Hematopoietic multipotent progenitor cell treated with erythropoietin and hydrocortisone succinate and interleukin-3 and kit ligand, for 15 days (in vitro differentiated cells): Measurements from ENCODE around the gene CCDC124.
"Not testable (repeated sequence)": the region's sequence is repeated elsewhere in the genome, so short reads cannot be mapped to it uniquely, and the experiment has no call there.

ENCODE experiments used
- DNase-seq: peaks from one replicate; pipeline ENCODE4 v3.0.0-alpha.2; 2015; ENCODE audit warnings: low spot score

CCDC124 gene, protein sequence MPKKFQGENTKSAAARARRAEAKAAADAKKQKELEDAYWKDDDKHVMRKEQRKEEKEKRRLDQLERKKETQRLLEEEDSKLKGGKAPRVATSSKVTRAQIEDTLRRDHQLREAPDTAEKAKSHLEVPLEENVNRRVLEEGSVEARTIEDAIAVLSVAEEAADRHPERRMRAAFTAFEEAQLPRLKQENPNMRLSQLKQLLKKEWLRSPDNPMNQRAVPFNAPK

DNA sequence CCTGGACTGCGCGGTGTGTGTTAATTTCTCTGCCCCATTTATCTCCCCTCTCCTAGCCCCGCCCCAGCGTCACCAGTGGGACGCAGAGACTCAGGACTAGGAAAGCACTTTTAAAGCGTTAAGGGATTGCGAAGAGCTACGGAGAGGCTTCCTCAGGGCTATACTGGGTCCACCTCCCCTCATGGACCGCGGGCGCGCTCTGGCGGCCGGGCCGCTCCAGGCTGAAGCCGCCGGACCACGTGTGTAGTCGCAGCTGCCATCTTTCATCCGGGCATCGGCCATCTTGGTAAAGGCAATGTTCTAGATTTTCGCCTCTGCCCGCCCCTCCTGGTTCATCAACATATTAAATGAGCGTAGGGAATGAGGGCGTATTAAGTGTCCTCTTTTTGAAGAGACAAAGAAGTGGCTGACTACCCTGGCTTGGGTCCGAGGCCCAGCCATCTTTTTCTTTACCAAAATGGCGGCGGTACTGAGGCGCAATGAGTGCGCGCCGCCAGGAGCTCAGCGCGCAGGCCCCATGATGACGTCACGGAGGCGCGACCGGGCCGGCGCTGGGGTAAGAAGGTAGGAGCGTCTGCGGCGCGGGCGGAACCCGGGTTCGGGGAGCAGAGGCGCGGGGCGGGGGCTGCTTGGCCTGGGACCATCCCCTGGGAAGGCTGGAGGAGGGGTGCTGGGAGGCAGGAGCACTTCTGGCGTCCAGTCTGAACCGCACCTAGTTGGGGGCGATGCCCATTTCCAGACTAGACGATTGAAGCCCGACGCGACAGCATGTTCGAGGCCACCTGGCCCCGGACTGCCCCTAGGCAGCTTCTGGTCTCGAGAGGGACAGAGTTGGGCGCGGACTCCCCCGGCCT lies at the start of gene CCDC124:
CCDC124 (plus strand) TSS at position 531 of the 854 bp plus-strand sequence. CDS start 3,406 bp downstream, outside the sequence.
- DNase-seq: peak; percentile 95

DNA sequence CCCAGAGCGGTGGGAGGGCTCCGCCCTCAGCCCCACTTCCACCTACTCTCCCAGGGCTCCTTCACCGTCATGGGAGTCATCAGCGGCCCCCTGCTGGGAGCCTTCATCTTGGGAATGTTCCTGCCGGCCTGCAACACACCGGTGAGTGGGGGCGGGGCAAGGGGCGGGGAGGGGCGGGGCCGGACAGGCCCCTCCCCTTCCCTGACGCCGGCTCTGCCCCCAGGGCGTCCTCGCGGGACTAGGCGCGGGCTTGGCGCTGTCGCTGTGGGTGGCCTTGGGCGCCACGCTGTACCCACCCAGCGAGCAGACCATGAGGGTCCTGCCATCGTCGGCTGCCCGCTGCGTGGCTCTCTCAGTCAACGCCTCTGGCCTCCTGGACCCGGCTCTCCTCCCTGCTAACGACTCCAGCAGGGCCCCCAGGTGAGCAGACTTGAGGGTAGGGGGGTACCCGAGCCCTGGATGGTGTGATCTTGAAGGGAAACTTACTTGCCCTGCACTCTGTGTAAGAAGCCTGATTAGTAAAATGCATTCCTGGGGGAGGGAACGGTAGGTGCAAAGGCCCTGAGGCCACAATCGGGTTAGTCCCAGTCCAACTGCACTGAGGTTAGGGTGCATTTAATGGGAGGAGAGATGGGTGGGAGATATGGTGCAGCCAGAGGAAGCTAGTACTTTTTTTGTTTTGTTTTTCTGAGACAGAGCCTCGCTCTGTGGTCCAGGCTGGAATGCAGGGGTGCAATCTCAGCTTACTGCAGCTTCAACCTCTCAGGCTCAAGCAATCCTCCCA lies 49.0 kb upstream of the CCDC124 start:
- DNase-seq: no peak

DNA sequence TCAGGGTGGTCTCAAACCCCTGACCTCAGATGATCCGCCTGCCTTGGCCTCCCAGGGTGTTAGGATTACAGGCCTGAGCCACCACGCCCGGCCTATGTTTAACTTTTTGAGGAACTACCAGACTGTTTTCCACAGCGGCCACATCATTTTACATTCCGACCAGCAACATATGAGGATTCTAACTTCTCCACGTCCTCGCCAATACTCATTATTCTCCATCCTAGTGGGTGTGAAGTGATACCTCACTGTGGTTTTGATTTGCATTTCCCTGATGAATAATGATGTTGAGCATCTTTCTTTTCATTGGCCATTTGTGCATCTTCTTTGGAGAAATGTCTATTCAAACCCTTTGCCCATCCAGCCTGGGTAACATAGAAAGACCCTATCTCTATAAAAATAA lies 46.3 kb upstream of the CCDC124 start:
- DNase-seq: no peak

DNA sequence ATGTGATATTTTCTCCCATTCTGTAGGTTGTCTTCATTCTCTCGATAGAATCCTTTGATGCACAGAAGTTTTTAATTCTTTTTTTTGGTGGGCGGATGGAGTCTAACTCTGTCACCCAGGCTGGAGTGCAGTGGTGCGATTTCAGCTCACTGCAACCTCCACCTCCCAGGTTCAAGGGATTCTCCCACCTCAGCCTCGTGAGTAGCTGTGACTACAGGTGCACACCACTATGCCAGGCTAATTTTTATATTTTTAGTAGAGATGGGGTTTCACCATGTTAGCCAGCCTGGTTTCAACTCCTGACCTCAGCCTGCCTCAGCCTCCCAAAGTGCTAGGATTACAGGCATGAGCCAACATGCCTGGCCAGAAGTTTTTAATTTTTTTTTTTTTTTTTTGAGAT lies 45.6 kb upstream of the CCDC124 start:
- not testable (repeated sequence) for DNase-seq

DNA sequence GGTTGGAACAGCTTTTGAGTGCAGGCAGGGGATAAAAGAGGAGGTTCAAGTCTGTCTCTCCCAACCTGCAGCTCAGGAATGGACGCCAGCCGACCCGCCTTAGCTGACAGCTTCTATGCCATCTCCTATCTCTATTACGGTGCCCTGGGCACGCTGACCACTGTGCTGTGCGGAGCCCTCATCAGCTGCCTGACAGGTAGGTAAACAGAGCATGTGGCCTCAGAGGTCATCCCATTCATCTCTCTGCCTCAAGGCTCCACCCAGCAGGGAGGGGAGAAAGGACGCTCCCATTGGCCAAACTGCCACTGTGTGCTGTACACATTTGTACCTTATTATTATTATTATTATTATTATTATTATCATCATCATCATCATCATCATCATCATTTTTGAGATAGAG lies 44.6 kb upstream of the CCDC124 start:
- no peak for DNase-seq

DNA sequence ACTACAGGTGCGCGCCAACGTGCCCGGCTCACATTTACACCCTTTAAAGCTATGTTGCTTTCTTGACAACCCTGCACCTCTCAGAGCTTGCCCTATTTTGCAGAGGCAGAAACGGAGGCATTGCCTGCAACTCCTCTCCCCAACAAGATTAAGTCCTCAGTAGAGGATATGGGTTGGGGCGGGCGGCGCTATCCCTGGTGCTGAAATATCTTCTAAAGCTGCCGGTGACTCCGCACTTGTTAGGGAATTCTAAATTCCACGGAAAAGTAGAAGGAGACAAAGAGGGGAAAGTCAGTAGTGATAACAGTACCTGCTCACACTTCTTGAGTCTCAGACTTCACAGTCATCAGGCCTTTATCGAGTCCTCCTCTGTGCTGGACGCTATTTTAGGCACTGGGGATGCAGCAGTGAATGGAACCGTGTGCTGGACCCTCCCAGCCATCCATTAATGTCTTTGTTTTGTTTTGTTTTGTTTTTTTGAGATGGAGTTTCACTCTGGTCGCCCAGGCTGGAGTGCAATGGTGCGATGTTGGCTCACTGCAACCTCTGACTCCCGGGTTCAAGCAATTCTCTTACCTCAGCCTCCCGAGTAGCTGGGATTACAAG lies 43.1 kb upstream of the CCDC124 start:
- DNase-seq: no peak

DNA sequence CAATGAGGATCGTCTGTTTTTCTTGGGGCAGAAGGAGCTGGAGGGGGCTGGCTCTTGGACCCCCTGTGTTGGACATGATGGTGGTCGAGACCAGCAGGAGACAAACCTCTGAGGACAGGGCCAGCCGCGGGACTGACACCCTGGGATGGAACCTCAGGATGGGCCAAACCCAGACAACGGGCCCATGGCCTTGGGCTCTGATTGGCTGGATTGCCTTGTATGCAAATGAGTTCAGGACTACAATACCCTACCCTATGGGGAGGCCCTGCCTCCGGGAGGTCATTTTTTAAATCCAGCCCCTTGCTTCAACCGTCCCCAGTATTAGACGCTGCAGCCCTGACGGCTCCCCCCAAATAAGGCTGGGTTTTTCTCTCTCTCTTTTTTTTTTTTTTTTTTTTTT lies 39.0 kb upstream of the CCDC124 start:
- DNase-seq: no peak

DNA sequence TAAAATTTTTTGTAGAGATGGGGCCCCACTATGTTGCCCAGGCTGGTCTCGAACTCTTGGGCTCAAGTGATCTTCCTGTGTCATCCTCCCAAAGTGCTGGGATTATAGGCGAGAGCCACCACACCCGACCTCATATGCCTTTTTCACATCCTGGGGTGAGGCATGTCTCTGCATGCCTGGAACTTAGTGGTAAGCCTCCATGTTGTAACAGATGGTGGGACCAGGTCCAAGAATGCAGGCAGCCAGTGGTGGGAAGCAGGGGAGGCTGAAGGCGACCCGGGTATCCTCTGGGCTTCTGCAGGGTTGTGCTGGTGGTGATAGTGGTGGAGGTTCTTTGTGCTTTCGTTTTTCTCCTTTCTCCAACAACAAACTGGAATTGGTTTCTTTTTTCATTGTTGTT lies 30.1 kb upstream of the CCDC124 start:
- DNase-seq: no peak

DNA sequence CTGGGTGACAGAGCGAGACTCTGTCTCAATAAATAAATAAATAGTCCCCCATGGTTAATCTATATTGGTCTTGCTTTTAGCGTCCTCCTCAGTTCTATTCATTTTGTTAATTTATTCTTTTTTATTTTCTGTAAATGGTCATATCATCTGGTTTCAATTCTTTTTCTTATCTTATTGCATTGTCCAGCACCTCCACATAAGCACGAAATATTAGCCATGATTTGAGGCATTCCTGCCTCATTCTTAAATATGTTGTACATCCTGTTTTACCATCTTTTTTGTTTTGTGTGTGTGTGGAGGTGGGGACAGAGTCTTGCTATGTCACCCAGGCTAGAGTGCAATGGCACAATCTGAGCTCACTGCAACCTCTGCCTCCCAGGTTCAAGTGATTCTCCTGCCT lies 24.6 kb upstream of the CCDC124 start:
- DNase-seq: no peak

DNA sequence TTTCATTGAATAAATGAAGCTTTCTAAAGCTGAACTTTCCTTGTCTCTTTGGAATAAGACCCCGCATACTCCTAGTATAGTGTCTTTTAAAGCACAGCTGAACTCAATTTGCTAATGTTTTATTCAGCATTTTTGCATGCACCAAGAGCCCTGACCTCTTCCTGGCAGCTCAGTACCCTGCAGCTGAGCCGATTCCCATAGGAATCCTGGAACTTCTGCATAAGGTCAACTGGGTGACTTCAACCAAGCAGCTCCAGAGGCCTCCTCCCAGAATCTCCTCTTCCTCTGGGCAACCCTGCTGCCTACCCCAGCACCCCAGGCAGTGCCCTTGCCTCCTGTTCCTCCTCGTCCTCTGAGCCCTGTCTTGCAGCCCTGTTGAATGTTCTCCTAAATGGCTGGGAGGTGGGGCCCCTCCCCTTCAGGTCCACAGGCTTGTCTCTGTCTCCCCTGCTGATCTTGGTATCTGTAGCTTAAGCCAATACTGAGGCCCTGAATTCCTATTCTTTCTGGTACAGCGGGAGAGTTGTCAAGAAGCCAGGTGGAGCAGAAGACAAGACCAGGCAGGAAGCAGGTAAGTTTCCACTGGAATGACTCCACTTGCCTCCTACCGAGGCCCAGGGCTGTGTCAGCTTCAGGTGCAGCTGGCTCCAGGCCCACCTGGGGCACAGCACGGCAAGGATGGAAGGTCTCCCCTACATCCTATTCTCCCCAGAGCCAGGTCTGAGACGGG lies 23.6 kb upstream of the CCDC124 start:
- DNase-seq: no peak

DNA sequence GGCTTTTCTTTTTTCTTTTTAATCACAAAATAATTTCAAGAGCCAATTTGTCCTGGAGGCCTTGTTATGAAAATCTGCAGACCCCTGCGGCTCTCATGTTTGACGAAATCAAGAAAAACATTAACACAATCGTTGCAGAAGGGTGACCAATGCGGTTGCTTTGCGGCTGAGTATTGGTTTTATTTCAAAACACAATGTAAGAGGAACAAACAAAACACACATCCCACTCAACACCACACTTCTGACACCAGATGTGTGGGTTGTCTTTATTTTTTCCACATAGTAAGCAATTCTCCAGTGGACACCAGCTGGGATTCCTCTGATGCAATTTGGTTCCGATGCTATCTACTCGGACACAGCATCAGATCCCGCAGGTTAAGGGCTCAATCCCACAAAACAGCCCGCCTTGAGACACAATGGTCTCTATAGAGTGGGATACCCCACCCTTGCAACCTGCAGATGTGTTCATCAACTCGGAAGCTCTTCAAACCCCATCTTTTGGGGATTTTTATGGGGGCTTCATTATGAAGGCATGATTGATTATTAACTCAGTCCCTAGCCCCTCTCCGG lies 21.9 kb upstream of the CCDC124 start:
- no peak for DNase-seq

DNA sequence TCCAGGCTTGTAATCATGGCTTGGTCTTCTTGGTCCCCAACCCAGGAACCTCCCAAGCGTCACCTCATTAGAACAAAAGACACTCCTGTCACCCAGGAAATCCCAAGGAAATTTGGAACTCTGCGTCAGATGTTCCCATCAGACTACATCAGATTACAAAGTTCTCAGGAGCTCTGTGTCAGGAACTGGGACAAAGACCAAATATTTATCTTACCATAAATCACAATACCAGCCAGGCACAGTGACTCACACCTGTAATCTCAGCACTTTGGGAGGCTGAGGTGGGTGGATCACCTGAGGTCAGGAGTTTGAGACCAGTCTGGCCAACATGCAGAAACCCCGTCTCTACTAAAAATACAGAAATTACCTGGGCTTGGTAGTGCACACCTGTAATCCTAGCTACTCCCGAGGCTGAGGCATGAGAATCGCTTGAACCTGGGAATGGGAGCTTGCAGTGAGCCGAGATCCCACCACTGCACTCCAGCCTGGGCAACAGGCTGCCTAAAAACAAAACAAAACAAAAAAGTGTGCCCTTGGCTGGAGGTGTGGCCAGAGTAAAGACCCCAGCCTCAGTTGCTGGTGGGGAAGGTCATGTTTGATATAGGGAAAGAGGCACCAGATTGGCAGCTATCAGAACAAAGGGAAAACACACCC lies 16.7 kb upstream of the CCDC124 start:
- DNase-seq: no peak

DNA sequence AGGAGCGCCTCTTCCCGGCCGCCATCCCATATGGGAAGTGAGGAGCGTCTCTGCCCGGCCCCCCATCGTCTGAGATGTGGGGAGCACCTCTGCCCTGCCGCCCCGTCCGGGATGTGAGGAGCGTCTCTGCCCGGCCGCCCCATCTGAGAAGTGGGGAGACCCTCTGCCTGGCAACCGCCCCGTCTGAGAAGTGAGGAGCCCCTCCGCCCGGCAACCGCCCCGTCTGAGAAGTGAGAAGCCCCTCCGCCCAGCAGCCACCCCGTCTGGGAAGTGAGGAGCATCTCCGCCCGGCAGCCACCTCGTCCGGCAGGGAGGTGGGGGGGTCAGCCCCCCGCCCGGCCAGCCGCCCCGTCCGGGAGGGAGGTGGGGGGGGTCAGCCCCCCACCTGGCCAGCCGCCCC lies 14.7 kb upstream of the CCDC124 start:
- DNase-seq: not testable (repeated sequence)

DNA sequence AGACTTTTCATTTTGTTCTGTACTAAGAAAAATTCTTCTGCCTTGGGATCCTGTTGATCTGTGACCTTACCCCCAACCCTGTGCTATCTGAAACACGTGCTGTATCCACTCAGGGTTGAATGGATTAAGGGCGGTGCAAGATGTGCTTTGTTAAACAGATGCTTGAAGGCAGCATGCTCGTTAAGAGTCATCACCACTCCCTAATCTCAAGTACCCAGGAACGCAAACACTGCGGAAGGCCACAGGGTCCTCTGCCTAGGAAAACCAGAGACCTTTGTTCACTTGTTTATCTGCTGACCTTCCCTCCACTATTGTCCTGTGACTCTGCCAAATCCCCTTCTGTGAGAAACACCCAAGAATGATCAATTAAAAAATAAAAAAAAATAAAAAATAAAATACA lies 13.7 kb upstream of the CCDC124 start:
- DNase-seq: not testable (repeated sequence)

DNA sequence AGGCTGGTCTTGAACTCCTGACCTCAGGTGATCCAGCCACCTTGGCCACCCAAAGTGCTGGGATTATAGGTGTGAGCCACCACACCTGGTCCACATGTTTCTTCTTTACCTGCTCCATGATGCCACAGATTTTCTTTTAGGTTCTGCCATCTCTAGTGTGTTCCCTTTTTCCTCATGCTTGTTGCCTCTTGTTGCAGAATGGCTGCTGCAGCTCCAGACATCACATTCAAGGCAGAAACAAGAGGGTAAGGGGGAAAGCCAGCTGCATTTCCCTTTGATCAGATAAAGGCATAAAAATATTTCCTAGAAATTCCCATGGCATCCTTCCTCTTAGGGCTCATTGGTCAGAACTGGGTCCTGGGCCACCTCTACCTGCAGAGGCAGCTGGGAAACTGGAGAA lies 12.3 kb upstream of the CCDC124 start:
- DNase-seq: no peak

DNA sequence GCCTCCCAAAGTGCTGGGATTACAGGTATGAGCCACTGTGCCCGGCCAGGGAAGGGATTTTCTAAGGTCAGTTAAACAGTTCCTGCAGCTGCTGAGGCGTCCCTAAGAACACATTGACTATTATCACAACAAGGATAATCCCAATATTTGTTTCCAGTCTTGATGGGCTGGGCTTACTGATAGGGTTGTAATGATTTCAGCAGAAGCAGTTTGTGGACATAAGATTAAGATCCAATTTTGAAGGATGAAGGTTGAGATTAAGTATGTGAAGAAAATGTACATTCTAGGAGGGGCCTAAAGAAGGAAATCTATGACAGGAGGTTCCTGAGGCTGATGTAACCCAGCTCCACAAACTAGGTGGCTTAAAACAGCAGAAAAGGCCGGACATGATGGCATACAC lies 10.7 kb upstream of the CCDC124 start:
- DNase-seq: no peak

DNA sequence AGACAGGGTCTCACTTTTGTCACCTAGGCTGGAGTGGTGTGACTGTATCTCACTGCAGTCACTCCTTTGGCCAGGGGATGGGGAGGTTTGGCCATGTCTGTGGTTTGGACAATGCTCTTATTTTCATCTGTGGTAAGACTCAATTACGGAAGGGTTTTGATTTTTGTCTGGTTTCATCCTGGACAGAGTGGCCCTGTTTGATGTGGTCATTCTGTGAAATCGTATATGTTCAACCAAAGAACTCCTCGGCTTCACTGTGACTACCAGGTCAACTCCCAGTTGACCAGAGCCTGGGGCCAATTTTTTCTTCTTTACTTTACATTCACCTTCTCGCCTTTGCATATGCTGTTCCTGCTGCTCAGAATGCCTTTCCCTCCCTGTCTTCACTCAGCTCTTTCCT lies 6.8 kb upstream of the CCDC124 start:
- DNase-seq: no peak

DNA sequence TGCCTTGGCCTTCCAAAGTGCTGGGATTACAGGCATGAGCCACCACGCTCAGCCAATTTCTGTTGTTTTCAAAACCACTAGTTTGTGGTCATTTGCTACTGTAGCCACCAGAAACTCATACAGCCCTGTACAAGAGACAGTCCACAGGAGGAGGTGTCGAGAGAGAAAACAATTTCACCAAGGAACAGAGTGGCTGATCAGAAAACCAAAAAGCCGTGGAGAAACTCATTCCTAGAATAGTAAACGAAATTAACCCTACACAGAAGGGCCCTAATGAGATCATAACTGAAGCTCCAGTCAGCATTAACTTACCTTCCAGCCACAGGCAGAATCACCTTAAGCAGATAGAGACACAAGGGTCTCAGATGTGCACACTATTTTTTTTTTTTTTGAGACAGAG lies 3.8 kb upstream of the CCDC124 start:
- DNase-seq: no peak

DNA sequence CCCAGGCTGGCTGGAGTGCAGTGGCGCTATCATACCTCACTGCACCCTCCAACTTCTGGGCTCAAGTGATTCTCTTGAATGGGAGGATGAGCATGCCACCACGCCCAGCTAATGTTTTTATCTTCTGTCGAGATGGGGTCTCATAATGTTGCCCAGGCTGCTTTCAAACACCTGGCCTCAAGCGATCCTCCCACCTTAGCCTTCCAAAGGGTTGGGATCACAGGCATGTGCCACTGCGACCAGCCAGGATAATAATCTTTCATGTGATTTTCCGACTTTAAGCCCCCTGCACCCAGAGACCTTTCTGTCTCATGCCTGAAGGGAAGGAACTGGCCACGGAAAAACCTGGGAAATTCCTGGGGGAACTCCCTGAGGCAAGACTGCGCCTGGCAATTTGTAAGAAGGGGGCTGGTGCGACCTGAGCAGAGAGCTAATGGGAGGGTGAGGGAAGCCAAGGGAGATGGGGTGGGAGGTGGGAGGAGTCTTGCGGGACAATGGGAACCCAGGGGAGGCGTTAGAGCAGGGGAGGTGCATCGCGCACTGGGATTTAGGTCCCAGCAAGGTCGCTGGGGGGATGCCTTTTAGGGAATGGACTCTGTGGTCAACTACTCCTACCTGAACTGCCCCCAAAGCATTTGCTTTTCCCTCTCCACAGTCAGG lies 1.2 kb upstream of the CCDC124 start:
- no peak for DNase-seq

DNA sequence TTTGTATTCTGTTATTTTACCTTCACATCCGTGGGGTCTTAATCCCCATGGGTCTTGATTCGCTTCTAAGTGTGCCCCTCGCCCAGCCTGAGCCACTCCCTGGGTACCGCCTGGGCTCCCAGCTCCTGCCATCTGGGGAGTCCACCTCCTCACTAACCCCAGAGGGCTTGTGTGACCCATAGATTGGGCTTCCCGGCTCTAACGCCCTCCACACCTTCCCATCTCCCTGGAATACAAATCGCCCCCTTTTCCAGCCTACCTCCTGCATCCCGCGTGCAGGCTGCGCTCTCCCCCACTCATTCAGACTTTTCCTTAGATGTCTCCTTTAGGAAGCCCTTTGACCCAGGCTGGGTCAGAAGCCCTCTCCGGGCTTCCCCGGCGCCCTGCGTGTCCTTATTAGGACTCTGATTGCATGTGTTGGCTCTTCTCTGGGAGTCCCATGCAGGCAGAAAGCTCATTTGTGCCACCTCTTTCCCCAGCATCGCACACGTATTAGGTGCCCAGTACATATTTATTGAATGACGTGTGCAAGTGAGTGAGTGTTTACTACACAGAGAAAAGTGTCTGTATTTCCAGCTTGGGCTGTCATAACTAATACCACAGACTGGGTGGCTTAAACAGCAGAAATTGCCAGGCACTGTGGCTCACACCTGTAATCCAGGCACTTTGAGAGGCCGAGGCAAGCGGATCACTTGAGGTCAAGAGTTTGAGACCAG lies 757 bp downstream of the CCDC124 start:
- DNase-seq: no peak
